HCT116 (cell line): ENCODE measurements around the gene SH3BGR. TPM values are rescaled to one million over a fixed set of nuclear protein-coding genes. Genes with fewer than 3 reads are reported as not detected.

Experiments
- ATAC-seq: fragments of 200-7000 bp; cut with Tn5 transposase; 2 replicates; pipeline ENCODE4 v1.9.1; 2020; ENCODE audit warnings: mild to moderate bottlenecking, moderate library complexity
- BruUV-seq: library from RNA; stranded (reverse); fragments of 400-500 nt; replicated peaks from 2 replicates; lab custom pipeline; 2021; lab: Mats Ljungman, UMichigan
- CTCF ChIA-PET: fragments of 300-600 bp; sonication (Branson Sonifier 250); formaldehyde crosslinking; loops from one replicate; lab custom pipeline; 2021; ENCODE audit warnings: antibody characterized with exemption; lab: Charles Lee
- POLR2A ChIA-PET: fragments of 300-600, 350-600 bp; sonication (Branson Sonifier 250); formaldehyde crosslinking; loops from one replicate; lab custom pipeline; 2021; ENCODE audit warnings: antibody characterized with exemption; lab: Charles Lee
- RAD21 ChIA-PET, 2 experiments: fragments of 300-600 bp; sonication (Branson Sonifier 250); formaldehyde crosslinking; loops; one replicate each; lab custom pipeline; 2023; ENCODE audit warnings: low total read pairs in 2 of 2; ENCODE audit not compliant: uncharacterized antibody in 2 of 2, unreplicated experiment in 2 of 2, low non-redundant PET in 1 of 2; lab: Charles Lee
- DNase-seq: peaks from one replicate; pipeline ENCODE4 v3.0.0-alpha.2; 2010; ENCODE audit warnings: low read depth, low spot score
- H2AFZ ChIP-seq: fragments of 200-600 bp; shearing (Covaris generic), sonication (generic); 2 replicates; pipeline ENCODE4 v1.6.1; 2017; ENCODE audit warnings: low read depth, mixed run types, mixed read lengths, antibody characterized with exemption, low read length; ENCODE audit not compliant: poor library complexity, severe bottlenecking
- H3K27ac ChIP-seq: 2 replicates; pipeline ENCODE4 v1.5.1; 2012; ENCODE audit warnings: low read depth, low read length
- H3K27me3 ChIP-seq: fragments of 200-600 bp; sonication (generic); 2 replicates; pipeline ENCODE4 v1.6.1; 2016; ENCODE audit warnings: mixed run types, low read length, mixed read lengths; ENCODE audit not compliant: insufficient read depth
- H3K36me3 ChIP-seq, 2 experiments: fragments of 200-500 bp in 1 of 2; fragments of 200-600 bp in 1 of 2; sonication (Bioruptor generic) in 1 of 2; sonication (generic) in 1 of 2; 2 replicates each; pipeline versions ENCODE4 v1.5.1 to v1.6.1; 2014 to 2016; ENCODE audit warnings: low read length in 2 of 2, inconsistent platforms in 1 of 2, mixed read lengths in 1 of 2, mixed run types in 1 of 2; ENCODE audit not compliant: insufficient read depth in 2 of 2, control insufficient read depth in 1 of 2
- H3K4me1 ChIP-seq, 2 experiments: fragments of 200-600 bp in 1 of 2; sonication (generic) in 1 of 2; 2 replicates each; pipeline versions ENCODE4 v1.5.1 to v1.6.1; 2012 to 2017; ENCODE audit warnings: low read length in 2 of 2, inconsistent platforms in 1 of 2, mild to moderate bottlenecking in 1 of 2, mixed read lengths in 1 of 2, mixed run types in 1 of 2, moderate library complexity in 1 of 2; ENCODE audit not compliant: insufficient read depth in 2 of 2, control insufficient read depth in 1 of 2
- H3K4me2 ChIP-seq: fragments of 200-600 bp; sonication (generic); 2 replicates; pipeline ENCODE4 v1.6.1; 2017; ENCODE audit warnings: mixed run types, low read length, mixed read lengths
- H3K4me3 ChIP-seq, 2 experiments: fragments of 200-600 bp in 1 of 2; sonication (generic) in 1 of 2; replicated peaks in 1 of 2; 2 replicates each; pipeline ENCODE4 v1.5.1; 2011 to 2016; ENCODE audit warnings: low read length in 2 of 2, control low read depth in 1 of 2, low read depth in 1 of 2, mild to moderate bottlenecking in 1 of 2, mixed read lengths in 1 of 2, mixed run types in 1 of 2
- H3K79me2 ChIP-seq: fragments of 200-600 bp; sonication (generic); 2 replicates; pipeline ENCODE4 v1.6.1; 2017; ENCODE audit warnings: mild to moderate bottlenecking, mixed run types, low read length, moderate library complexity, mixed read lengths; ENCODE audit not compliant: insufficient read depth
- H3K9ac ChIP-seq: fragments of 200-600 bp; sonication (generic); 2 replicates; pipeline ENCODE4 v1.6.1; 2016; ENCODE audit warnings: low read length, mixed read lengths
- H3K9me2 ChIP-seq: fragments of 200-600 bp; sonication (generic), shearing (Covaris generic); 2 replicates; pipeline ENCODE4 v1.6.1; 2017; ENCODE audit warnings: mixed run types, mild to moderate bottlenecking, moderate library complexity; ENCODE audit not compliant: insufficient read depth
- H3K9me3 ChIP-seq, 2 experiments: fragments of 200-500 bp in 1 of 2; fragments of 200-600 bp in 1 of 2; sonication (Bioruptor generic) in 1 of 2; sonication (generic) in 1 of 2; 2 replicates each; pipeline ENCODE4 v1.6.1; 2014 to 2017; ENCODE audit warnings: low read length in 2 of 2, mixed read lengths in 2 of 2, inconsistent platforms in 1 of 2, low read depth in 1 of 2, mild to moderate bottlenecking in 1 of 2, mixed run types in 1 of 2, moderate library complexity in 1 of 2; ENCODE audit not compliant: control insufficient read depth in 1 of 2, insufficient read depth in 1 of 2
- H4K20me1 ChIP-seq: fragments of 200-600 bp; sonication (generic), shearing (Covaris generic); 2 replicates; pipeline ENCODE4 v1.6.1; 2017; ENCODE audit warnings: mixed run types, mild to moderate bottlenecking, moderate library complexity; ENCODE audit not compliant: insufficient read depth
- CBX3 ChIP-seq: IDR thresholded peaks from 2 replicates; pipeline ENCODE4 v1.6.1; 2012; ENCODE audit warnings: low read depth
- CEBPB ChIP-seq: IDR thresholded peaks from 2 replicates; pipeline ENCODE4 v1.6.1; 2012; ENCODE audit warnings: low read depth
- EGR1 ChIP-seq: IDR thresholded peaks from 2 replicates; pipeline ENCODE4 v1.6.1; 2012; ENCODE audit warnings: low read depth
- ELF1 ChIP-seq: IDR thresholded peaks from 2 replicates; pipeline ENCODE4 v1.6.1; 2012; ENCODE audit warnings: low read depth, borderline replicate concordance
- EZH2 ChIP-seq: fragments of 200-600 bp; sonication (generic); IDR thresholded peaks from 2 replicates; pipeline ENCODE4 v1.6.1; 2017; ENCODE audit warnings: antibody characterized with exemption, mixed run types
- FOSL1 ChIP-seq: IDR thresholded peaks from 2 replicates; pipeline ENCODE4 v1.6.1; 2012; ENCODE audit warnings: low read depth
- POLR2A ChIP-seq: IDR thresholded peaks from 2 replicates; pipeline ENCODE4 v1.7.0; 2011; ENCODE audit warnings: borderline replicate concordance; ENCODE audit not compliant: insufficient read depth, insufficient read length; ENCODE audit errors: extremely low read depth
- POLR2AphosphoS5 ChIP-seq: IDR thresholded peaks from 2 replicates; pipeline ENCODE4 v1.6.1; 2011; ENCODE audit warnings: mild to moderate bottlenecking, low read depth, low read length, moderate library complexity
- SIN3A ChIP-seq: IDR thresholded peaks from 2 replicates; pipeline ENCODE4 v1.6.1; 2012; ENCODE audit warnings: low read depth
- SP1 ChIP-seq: IDR thresholded peaks from 2 replicates; pipeline ENCODE4 v1.6.1; 2012; ENCODE audit warnings: low read depth
- SRF ChIP-seq: IDR thresholded peaks from 2 replicates; pipeline ENCODE4 v1.6.1; 2012; ENCODE audit warnings: low read depth
- TCF7L2 ChIP-seq: IDR thresholded peaks from 2 replicates; pipeline ENCODE4 v1.7.0; 2011; ENCODE audit warnings: borderline replicate concordance, inconsistent platforms; ENCODE audit not compliant: insufficient read depth, insufficient read length; ENCODE audit errors: extremely low read depth
- YY1 ChIP-seq: IDR thresholded peaks from 2 replicates; pipeline ENCODE4 v1.6.1; 2011; ENCODE audit warnings: low read length, low read depth, moderate library complexity, mild to moderate bottlenecking; ENCODE audit not compliant: insufficient replicate concordance; ENCODE audit errors: extremely low read depth
- ZNF274 ChIP-seq: fragments of 200-500 bp; sonication (Bioruptor generic); IDR thresholded peaks from 2 replicates; pipeline ENCODE4 v1.6.1; 2014; ENCODE audit warnings: mild to moderate bottlenecking, low read depth, low read length, inconsistent platforms
- intact Hi-C: fragments of 100-400 bp; cut with micrococcal nuclease; formaldehyde crosslinking; loops from 2 replicates; pipeline ENCODE4 v1.10.0; 2022
- total RNA-seq: library from RNA; stranded (reverse); gene quantifications from one replicate; pipeline ENCODE4 v1.2.1, GENCODE V29; 2021; ENCODE audit not compliant: unreplicated experiment
- TF ChIP-seq, protein P1 (sequence below): IDR thresholded peaks from 2 replicates; pipeline ENCODE4 v1.6.1; 2012
- TF ChIP-seq, protein P2 (sequence below): IDR thresholded peaks from 2 replicates; pipeline ENCODE4 v1.6.1; 2012
- TF ChIP-seq, protein P3 (sequence below): IDR thresholded peaks from 2 replicates; pipeline ENCODE4 v1.6.1; 2011; ENCODE audit warnings: mild to moderate bottlenecking, low read length, moderate library complexity; ENCODE audit not compliant: insufficient replicate concordance; ENCODE audit errors: extremely low read depth

The SH3BGR gene
- total RNA-seq, 1 experiment from 2014 or later: 4.8 TPM

DNA sequence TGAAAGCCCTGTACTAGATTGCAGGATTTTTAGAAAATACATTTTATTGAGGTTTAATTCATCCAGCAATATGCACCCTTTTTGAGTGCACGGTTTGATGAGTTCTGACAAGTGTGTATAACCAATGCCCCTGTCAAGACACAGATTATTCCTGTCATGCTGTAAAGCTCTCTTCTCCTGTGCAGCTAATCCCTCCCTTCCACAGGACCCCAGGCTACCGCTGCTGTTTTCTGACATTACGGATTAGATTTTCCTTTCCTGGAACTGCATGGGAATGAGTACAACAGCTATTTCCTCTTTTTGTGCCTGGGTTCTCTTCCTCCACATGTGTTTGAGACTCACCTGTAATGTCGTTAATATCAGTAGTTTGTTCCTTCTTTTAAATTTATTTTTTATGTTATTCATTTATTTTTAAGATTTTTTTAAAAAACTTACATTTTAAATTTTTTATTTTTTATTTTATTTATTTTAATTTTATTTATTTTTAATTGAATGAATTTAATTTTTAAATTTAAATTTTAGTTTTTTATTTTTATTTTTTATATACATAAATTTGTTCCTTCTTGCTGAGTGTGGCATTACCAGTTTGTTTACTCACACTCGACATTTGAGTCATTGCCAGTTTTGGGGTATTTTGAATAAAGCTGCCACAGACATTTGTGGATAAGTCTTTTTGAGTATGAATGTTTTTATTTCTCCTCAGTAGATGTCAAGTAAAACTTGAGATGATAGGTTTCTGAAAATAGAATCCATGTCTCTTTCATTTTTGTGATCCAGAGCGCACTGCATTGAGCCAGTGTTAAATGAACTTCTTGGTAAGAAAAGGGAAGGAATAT lies 82.0 kb downstream of the SH3BGR start:
- no peak overlapping the region for H3K4me2 ChIP-seq
- BruUV-seq: no TSS peak

DNA sequence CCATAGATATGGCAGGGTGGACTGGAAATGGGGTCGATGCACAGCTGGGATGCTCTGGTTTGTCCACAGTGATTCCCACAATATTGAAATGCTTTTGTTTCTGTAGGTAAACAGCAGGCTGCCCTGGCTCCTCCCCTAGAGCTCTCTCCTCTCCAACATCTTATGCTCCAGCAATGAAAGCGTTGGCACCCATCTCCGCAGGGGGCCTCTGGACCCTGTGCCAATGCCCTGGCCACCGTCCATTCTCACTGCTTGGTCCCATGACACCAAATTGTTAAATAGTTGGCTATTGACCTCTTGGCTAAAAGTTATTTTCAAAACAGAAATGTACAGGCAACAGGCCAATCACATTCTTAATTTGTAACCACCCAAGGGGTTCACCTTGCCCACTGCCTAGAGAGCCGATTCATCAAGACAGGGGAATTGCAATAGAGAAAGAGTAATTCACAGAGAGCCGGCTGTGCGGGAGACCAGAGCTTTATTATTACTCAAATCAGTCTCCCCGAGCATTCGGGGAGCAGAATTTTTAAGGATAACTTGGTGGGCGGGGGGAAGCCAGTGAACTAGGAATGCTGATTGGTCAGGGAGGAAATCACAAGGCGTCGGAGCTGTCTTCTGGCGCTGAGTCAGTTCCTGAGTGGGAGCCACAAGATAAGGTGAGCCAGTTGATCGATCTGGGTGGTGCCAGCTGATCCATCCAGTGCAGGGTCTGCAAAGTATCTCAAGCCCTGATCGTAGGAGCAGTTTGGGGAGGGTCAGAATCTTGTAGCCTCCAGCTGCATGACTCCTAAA lies 84.1 kb downstream of the SH3BGR start:
- Histone ChIP-seq H2AFZ (no peak overlapping the region), H3K79me2 (no peaks in the 10 kb centered on the region), H3K4me2 (no peak overlapping the region), H4K20me1 (no peaks in the 10 kb centered on the region), H3K36me3 (no peaks in the 10 kb centered on the region), H3K4me1 (no peaks in the 10 kb centered on the region), H3K9me3 (no peaks in the 10 kb centered on the region), H3K4me3 (no peak overlapping the region), H3K27ac (no peak overlapping the region), H3K9me2 (no peaks in the 10 kb centered on the region), H3K27me3 (no peaks in the 10 kb centered on the region), H3K9ac (no peak overlapping the region)
- TF ChIP-seq, protein P1, sequence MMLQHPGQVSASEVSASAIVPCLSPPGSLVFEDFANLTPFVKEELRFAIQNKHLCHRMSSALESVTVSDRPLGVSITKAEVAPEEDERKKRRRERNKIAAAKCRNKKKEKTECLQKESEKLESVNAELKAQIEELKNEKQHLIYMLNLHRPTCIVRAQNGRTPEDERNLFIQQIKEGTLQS: no peak
- no peak for TF ChIP-seq EGR1
- no peak for TF ChIP-seq ELF1
- TF ChIP-seq, protein P2, sequence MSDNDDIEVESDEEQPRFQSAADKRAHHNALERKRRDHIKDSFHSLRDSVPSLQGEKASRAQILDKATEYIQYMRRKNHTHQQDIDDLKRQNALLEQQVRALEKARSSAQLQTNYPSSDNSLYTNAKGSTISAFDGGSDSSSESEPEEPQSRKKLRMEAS: no peak
- TF ChIP-seq EZH2: no peak
- TF ChIP-seq SP1: no peak
- TF ChIP-seq FOSL1: no peak
- no peak for TF ChIP-seq POLR2A
- TF ChIP-seq SRF: no peak
- no peak for TF ChIP-seq ZNF274
- TF ChIP-seq, protein P3, sequence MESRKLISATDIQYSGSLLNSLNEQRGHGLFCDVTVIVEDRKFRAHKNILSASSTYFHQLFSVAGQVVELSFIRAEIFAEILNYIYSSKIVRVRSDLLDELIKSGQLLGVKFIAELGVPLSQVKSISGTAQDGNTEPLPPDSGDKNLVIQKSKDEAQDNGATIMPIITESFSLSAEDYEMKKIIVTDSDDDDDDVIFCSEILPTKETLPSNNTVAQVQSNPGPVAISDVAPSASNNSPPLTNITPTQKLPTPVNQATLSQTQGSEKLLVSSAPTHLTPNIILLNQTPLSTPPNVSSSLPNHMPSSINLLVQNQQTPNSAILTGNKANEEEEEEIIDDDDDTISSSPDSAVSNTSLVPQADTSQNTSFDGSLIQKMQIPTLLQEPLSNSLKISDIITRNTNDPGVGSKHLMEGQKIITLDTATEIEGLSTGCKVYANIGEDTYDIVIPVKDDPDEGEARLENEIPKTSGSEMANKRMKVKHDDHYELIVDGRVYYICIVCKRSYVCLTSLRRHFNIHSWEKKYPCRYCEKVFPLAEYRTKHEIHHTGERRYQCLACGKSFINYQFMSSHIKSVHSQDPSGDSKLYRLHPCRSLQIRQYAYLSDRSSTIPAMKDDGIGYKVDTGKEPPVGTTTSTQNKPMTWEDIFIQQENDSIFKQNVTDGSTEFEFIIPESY: no peak
- TF ChIP-seq CEBPB: no peak
- ChIA-PET RAD21 (no interaction called here), POLR2A (no interaction called here), CTCF (no interaction called here)
- no TSS peak for BruUV-seq
- intact Hi-C loops: no loop called here
- ATAC-seq: no peak
- DNase-seq: no peak

More for the DNA sequence above, 82.0 kb downstream of the SH3BGR start:
- POLR2A ChIA-PET: interaction anchor here (0.7 kb wide), 1 partner anchor 9 kb away, joined by 3 read pairs; no protein-coding TSS in a partner anchor
- no peak for DNase-seq
- RAD21 ChIA-PET: no interaction called here
- TF ChIP-seq EGR1 (no peak), YY1 (no peak), SRF (no peak), TCF7L2 (no peak), CBX3 (no peak), POLR2AphosphoS5 (no peak), SP1 (no peak), EZH2 (no peak), SIN3A (no peak)
- TF ChIP-seq, protein P2: no peak
- TF ChIP-seq, all 23 proteins: peak for 0
- Histone ChIP-seq H3K9ac (no peak overlapping the region), H3K36me3 (no peaks in the 10 kb centered on the region), H3K4me3 (no peak overlapping the region), H3K9me3 (no peaks in the 10 kb centered on the region), H3K27me3 (no peaks in the 10 kb centered on the region), H3K27ac (no peak overlapping the region), H2AFZ (no peak overlapping the region), H3K4me1 (no peaks in the 10 kb centered on the region), H3K79me2 (no peaks in the 10 kb centered on the region), H4K20me1 (no peaks in the 10 kb centered on the region), H3K9me2 (no peaks in the 10 kb centered on the region)
- intact Hi-C loops: no loop called here
- no peak for ATAC-seq
- CTCF ChIA-PET: no interaction called here
